GM12878 (cell line): Measurements from ENCODE around the gene LY9. TPM values are rescaled to one million over a fixed set of nuclear protein-coding genes. Genes with fewer than 3 reads are reported as not detected.

Experiments used
- BHLHE40 ChIP-seq, 2 experiments: fragments of 450-650 bp in 1 of 2; IDR thresholded peaks; 2 replicates each; pipeline ENCODE4 v1.6.1; 2011 to 2017; ENCODE audit warnings: low read depth in 2 of 2, borderline replicate concordance in 1 of 2, improper control_type of control experiment in 1 of 2, low read length in 1 of 2, mild to moderate bottlenecking in 1 of 2
- BRCA1 ChIP-seq: IDR thresholded peaks from 2 replicates; pipeline ENCODE4 v1.6.1; 2011; ENCODE audit warnings: low read depth, low read length, improper control_type of control experiment
- CBX3 ChIP-seq: fragments of 200-600 bp; sonication (generic); IDR thresholded peaks from 2 replicates; pipeline ENCODE4 v1.6.1; 2016; ENCODE audit warnings: low read depth, borderline replicate concordance
- CBX5 ChIP-seq: sonication (generic); IDR thresholded peaks from 2 replicates; pipeline ENCODE4 v1.6.1; 2016; ENCODE audit warnings: low read depth, moderate library complexity, mild to moderate bottlenecking, inconsistent platforms
- CHD1 ChIP-seq: IDR thresholded peaks from 2 replicates; pipeline ENCODE4 v1.6.1; 2012; ENCODE audit warnings: low read depth, low read length, improper control_type of control experiment
- ESRRA ChIP-seq: IDR thresholded peaks from 2 replicates; pipeline ENCODE4 v1.6.1; 2012; ENCODE audit warnings: mild to moderate bottlenecking, low read length, improper control_type of control experiment
- JUND ChIP-seq: IDR thresholded peaks from 2 replicates; pipeline ENCODE4 v1.6.1; 2012; ENCODE audit warnings: low read depth, mild to moderate bottlenecking, low read length, improper control_type of control experiment, moderate library complexity
- KLF5 ChIP-seq: fragments of 450-650 bp; IDR thresholded peaks from 2 replicates; pipeline ENCODE4 v1.6.1; 2014; ENCODE audit warnings: mild to moderate bottlenecking; ENCODE audit not compliant: partially characterized antibody
- LARP7 ChIP-seq: fragments of 450-650 bp; IDR thresholded peaks from 2 replicates; pipeline ENCODE4 v1.6.1; 2017; ENCODE audit warnings: mild to moderate bottlenecking
- MYB ChIP-seq: fragments of 150-350 bp; IDR thresholded peaks from 2 replicates; pipeline ENCODE4 v1.6.1; 2014; ENCODE audit warnings: mild to moderate bottlenecking, low read depth, low read length, borderline replicate concordance
- NBN ChIP-seq: fragments of 450-650 bp; IDR thresholded peaks from 2 replicates; pipeline ENCODE4 v1.6.1; 2016
- NFIC ChIP-seq: IDR thresholded peaks from 2 replicates; pipeline ENCODE4 v1.6.1; 2012; ENCODE audit warnings: low read depth, mild to moderate bottlenecking, inconsistent platforms, low read length, moderate library complexity
- NR2C1 ChIP-seq: fragments of 450-650 bp; IDR thresholded peaks from 2 replicates; pipeline ENCODE4 v1.6.1; 2017; ENCODE audit warnings: antibody characterized with exemption, mild to moderate bottlenecking, moderate library complexity
- NRF1 ChIP-seq: conservative IDR thresholded peaks from 2 replicates; pipeline ENCODE4 v1.6.1; 2011; ENCODE audit warnings: mild to moderate bottlenecking, low read depth, low read length, improper control_type of control experiment
- PAX5 ChIP-seq: IDR thresholded peaks from 2 replicates; pipeline ENCODE4 v1.6.1; 2011; ENCODE audit warnings: low read depth, low read length, borderline replicate concordance
- POLR2AphosphoS5 ChIP-seq: IDR thresholded peaks from 2 replicates; pipeline ENCODE4 v1.6.1; 2011; ENCODE audit warnings: mild to moderate bottlenecking, low read length, inconsistent platforms
- RAD21 ChIP-seq: IDR thresholded peaks from 2 replicates; pipeline ENCODE4 v1.6.1; 2011; ENCODE audit warnings: mild to moderate bottlenecking, low read depth, low read length, moderate library complexity; ENCODE audit not compliant: insufficient read depth
- SRF ChIP-seq, 2 experiments: IDR thresholded peaks; 2 replicates each; pipeline ENCODE4 v1.6.1; 2011; ENCODE audit warnings: low read depth in 2 of 2, low read length in 2 of 2, mild to moderate bottlenecking in 1 of 2, moderate library complexity in 1 of 2
- TBL1XR1 ChIP-seq: IDR thresholded peaks from 2 replicates; pipeline ENCODE4 v1.6.1; 2012; ENCODE audit warnings: low read depth, low read length, improper control_type of control experiment
- TCF12 ChIP-seq: IDR thresholded peaks from 2 replicates; pipeline ENCODE4 v1.6.1; 2011; ENCODE audit warnings: low read depth, mild to moderate bottlenecking, low read length
- TCF7 ChIP-seq: IDR thresholded peaks from 2 replicates; pipeline ENCODE4 v1.6.1; 2014; ENCODE audit warnings: antibody characterized with exemption, borderline replicate concordance
- YY1 ChIP-seq: IDR thresholded peaks from 2 replicates; pipeline ENCODE4 v1.6.1; 2011; ENCODE audit warnings: low read depth, mild to moderate bottlenecking, low read length
- ZNF24 ChIP-seq: fragments of 450-650 bp; IDR thresholded peaks from 2 replicates; pipeline ENCODE4 v1.6.1; 2017; ENCODE audit warnings: antibody characterized with exemption, mild to moderate bottlenecking
- ZNF274 ChIP-seq: IDR thresholded peaks from one replicate; pipeline ENCODE4 v1.8.0; 2011; ENCODE audit not compliant: insufficient read length, insufficient read depth
- ZSCAN29 ChIP-seq: fragments of 450-650 bp; IDR thresholded peaks from 2 replicates; pipeline ENCODE4 v1.6.1; 2017; ENCODE audit warnings: mild to moderate bottlenecking, moderate library complexity
- polyA plus RNA-seq, 11 experiments: library from polyadenylated mRNA; depleted of rRNA in 4 of 11; unstranded in 6 of 11; stranded (reverse) in 5 of 11; fragments of >200 nt; fragmentation: Nextera tagmentation in 4 of 11; fragmentation: Illumina TruSeq in 1 of 11; extraction: Ambion mirVana in 4 of 11; extraction: Trizol in 1 of 11; gene quantifications; 1 replicate in 1 of 11; 2 replicates in 10 of 11; pipeline versions ENCODE4 v1.2.1 to v1.2.3, GENCODE V29; 2011 to 2016; ENCODE audit warnings: inconsistent platforms in 2 of 11, missing spikeins in 2 of 11, low read depth in 1 of 11
- total RNA-seq, 4 experiments: library from RNA; depleted of rRNA in 3 of 4; stranded (reverse); fragments of >200 nt in 3 of 4; fragmentation: Illumina TruSeq in 1 of 4; extraction: Trizol in 1 of 4; gene quantifications; 2 replicates each; pipeline versions ENCODE4 v1.2.1 to v1.2.3, GENCODE V29; 2013 to 2021
- TF ChIP-seq, protein P1 (sequence below): IDR thresholded peaks from 2 replicates; pipeline ENCODE4 v1.6.1; 2012; ENCODE audit warnings: mild to moderate bottlenecking, low read depth, low read length
- TF ChIP-seq, protein P2 (sequence below): IDR thresholded peaks from 2 replicates; pipeline ENCODE4 v1.6.1; 2011; ENCODE audit warnings: borderline replicate concordance, low read depth, mild to moderate bottlenecking, moderate library complexity, mixed read lengths, low read length; ENCODE audit not compliant: insufficient read depth; ENCODE audit errors: extremely low read length

The LY9 gene
- total and polyA plus RNA-seq, 10 of the 15 experiments (the other 5 are each of a cell fraction or from before 2014, with no cell fraction given), result 2.7 to 12.5 (median 9.0) TPM

DNA sequence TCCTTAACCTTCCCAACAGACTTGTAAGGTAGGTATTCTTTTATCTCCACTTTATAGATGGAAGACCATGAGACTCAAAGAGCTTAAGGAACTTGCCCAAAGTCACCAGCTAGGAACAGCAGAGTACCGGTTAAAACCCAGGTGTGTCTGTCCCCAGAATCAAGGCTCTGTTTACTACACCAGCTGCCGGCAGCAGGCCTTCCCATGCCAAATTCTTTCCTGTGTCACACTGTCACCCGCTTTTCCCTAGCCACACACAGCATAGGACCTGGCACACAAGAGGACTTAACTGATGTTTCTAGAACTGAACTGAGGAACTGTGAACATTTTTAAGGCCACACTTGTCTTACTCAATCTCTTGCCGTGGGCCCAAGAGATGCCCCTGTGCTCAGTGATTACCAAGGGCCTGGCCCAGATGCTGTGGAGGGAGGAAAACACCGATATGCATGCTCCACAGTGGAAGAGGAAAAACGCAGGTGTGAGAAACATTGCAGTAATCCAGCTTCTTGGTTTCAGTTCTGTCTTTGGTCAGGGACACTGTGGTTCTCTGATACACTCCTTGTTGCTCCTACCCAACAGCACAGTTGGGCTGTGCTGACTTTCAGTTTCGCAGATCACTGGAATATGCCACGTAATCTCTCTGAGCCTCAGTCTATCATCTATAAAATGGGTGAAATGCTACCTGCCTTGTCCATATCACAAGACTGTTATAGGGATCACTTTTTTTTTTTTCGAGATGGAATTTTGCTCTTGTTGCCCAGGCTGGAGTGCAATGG, 13.9 kb upstream of the LY9 start (continued):
- no peak for TF ChIP-seq SRF (IDR thresholded peaks at IDR 0.05; ENCODE audit: low read depth in 2 of 2, low read length in 2 of 2)
- TF ChIP-seq, protein P1, sequence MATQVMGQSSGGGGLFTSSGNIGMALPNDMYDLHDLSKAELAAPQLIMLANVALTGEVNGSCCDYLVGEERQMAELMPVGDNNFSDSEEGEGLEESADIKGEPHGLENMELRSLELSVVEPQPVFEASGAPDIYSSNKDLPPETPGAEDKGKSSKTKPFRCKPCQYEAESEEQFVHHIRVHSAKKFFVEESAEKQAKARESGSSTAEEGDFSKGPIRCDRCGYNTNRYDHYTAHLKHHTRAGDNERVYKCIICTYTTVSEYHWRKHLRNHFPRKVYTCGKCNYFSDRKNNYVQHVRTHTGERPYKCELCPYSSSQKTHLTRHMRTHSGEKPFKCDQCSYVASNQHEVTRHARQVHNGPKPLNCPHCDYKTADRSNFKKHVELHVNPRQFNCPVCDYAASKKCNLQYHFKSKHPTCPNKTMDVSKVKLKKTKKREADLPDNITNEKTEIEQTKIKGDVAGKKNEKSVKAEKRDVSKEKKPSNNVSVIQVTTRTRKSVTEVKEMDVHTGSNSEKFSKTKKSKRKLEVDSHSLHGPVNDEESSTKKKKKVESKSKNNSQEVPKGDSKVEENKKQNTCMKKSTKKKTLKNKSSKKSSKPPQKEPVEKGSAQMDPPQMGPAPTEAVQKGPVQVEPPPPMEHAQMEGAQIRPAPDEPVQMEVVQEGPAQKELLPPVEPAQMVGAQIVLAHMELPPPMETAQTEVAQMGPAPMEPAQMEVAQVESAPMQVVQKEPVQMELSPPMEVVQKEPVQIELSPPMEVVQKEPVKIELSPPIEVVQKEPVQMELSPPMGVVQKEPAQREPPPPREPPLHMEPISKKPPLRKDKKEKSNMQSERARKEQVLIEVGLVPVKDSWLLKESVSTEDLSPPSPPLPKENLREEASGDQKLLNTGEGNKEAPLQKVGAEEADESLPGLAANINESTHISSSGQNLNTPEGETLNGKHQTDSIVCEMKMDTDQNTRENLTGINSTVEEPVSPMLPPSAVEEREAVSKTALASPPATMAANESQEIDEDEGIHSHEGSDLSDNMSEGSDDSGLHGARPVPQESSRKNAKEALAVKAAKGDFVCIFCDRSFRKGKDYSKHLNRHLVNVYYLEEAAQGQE, result no peak
- peak; percentile 87 for TF ChIP-seq NBN
- peak; percentile 33; the same call in 1 of the 2 replicates for TF ChIP-seq POLR2AphosphoS5
- no peak for TF ChIP-seq ZNF274
- TF ChIP-seq ZSCAN29, result no peak
- TF ChIP-seq TBL1XR1, result 0 out of 2 replicates have a peak, but pooled peaks have one; percentile 16
- TF ChIP-seq LARP7, result no peak
- peak; percentile 72 for TF ChIP-seq KLF5
- TF ChIP-seq MYB, result no peak
- no peak for TF ChIP-seq JUND
- TF ChIP-seq TCF7, result no peak; the same call in 1 of the 2 replicates
- TF ChIP-seq NR2C1, result no peak
- no peak for TF ChIP-seq CBX5
- no peak for TF ChIP-seq RAD21
- no peak for TF ChIP-seq ESRRA
- no peak; the same call in 1 of the 2 replicates for TF ChIP-seq ZNF24
- peak; percentile 65 to 67 for TF ChIP-seq BHLHE40 (IDR thresholded peaks at IDR 0.05; ENCODE audit: borderline replicate concordance in 1 of 2, low read depth in 2 of 2, low read length in 1 of 2)
- no peak for TF ChIP-seq NRF1
- no peak for TF ChIP-seq CBX3
- TF ChIP-seq CHD1, result no peak
- TF ChIP-seq, protein P2, sequence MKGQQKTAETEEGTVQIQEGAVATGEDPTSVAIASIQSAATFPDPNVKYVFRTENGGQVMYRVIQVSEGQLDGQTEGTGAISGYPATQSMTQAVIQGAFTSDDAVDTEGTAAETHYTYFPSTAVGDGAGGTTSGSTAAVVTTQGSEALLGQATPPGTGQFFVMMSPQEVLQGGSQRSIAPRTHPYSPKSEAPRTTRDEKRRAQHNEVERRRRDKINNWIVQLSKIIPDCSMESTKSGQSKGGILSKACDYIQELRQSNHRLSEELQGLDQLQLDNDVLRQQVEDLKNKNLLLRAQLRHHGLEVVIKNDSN, result no peak
- peak; percentile 74; the same call in 1 of the 2 replicates for TF ChIP-seq PAX5
- peak; percentile 78 for TF ChIP-seq NFIC
- no peak for TF ChIP-seq BRCA1
- TF ChIP-seq TCF12, result peak; percentile 88
- no peak for TF ChIP-seq YY1
